GM10248 (cell line): ENCODE measurements around the gene APPL1.
A peak's percentile ranks its signal among the peaks of the same experiment; 100 is the strongest.

Experiments
- CTCF ChIA-PET: fragments of 300-600 bp; sonication (Branson Sonifier 250); formaldehyde crosslinking; extraction: SDS; loops from one replicate; lab custom pipeline; 2021; ENCODE audit warnings: antibody characterized with exemption; lab: Yijun Ruan, JAX
- POLR2A ChIA-PET: fragments of 350-650 bp; sonication (Branson Sonifier 250); formaldehyde crosslinking; extraction: SDS; loops from one replicate; lab custom pipeline; 2020; ENCODE audit warnings: antibody characterized with exemption; lab: Yijun Ruan, JAX
- DNase-seq: peaks from one replicate; pipeline ENCODE4 v3.0.0; 2012; ENCODE audit errors: extremely low spot score
- CTCF ChIP-seq: IDR thresholded peaks from 2 replicates; pipeline ENCODE4 v1.5.1; 2012; ENCODE audit warnings: mild to moderate bottlenecking, low read depth; ENCODE audit errors: extremely low read depth, missing control alignments, control extremely low read depth

The APPL1 gene

GRCh38 chr3:57227204-57227929 lies at the start of gene APPL1:
Gene APPL1, plus strand, starts transcription at chr3:57227729. Its CDS starts 155 bp downstream, at chr3:57227884.
- ChIA-PET CTCF (interaction anchor here (1.0 to 1.9 kb wide), 5 partner anchors 10 to 171 kb away, joined by 3 to 5 read pairs (median 5); partner anchors contain the start of gene HESX1), POLR2A (no interaction called here)
- TF ChIP-seq CTCF, result no peak
- peak; percentile 99 for DNase-seq

GRCh38 chr3:57179580-57180410 lies 47.7 kb upstream of the APPL1 start:
- ChIA-PET POLR2A (no interaction called here), CTCF (interaction anchor here (0.8 to 2.9 kb wide), 14 partner anchors 10 to 674 kb away, joined by 3 to 30 read pairs (median 4); no protein-coding TSS in a partner anchor)
- peak; percentile 30 for DNase-seq
- peak; percentile 66 for TF ChIP-seq CTCF

GRCh38 chr3:57184526-57184925 lies 43.0 kb upstream of the APPL1 start:
- POLR2A ChIA-PET, result no interaction called here
- CTCF ChIA-PET, result interaction anchor here (3.3 kb wide), 1 partner anchor 14 kb away, joined by 23 read pairs; no protein-coding TSS in a partner anchor
- no peak for TF ChIP-seq CTCF
- DNase-seq, result no peak

GRCh38 chr3:57192028-57192427 lies 35.5 kb upstream of the APPL1 start:
- ChIA-PET POLR2A (no interaction called here), CTCF (interaction anchor here (4.4 kb wide), 1 partner anchor 13 kb away, joined by 13 read pairs; no protein-coding TSS in a partner anchor)
- DNase-seq, result no peak
- no peak for TF ChIP-seq CTCF

GRCh38 chr3:57194641-57195040 lies 32.9 kb upstream of the APPL1 start:
- ChIA-PET POLR2A (no interaction called here), CTCF (interaction anchor here (4.4 kb wide), 1 partner anchor 16 kb away, joined by 13 read pairs; no protein-coding TSS in a partner anchor)

More at GRCh38 chr3:57194641-57195040, 32.9 kb upstream of the APPL1 start:
- no peak for DNase-seq
- TF ChIP-seq CTCF, result no peak
